ENCODE measurements around the gene PON3.

Gene PON3

GRCh38 chr7:95335093-95335492 is 61.1 kb downstream of the PON3 start:
- no peak for DNase-seq

DNA sequence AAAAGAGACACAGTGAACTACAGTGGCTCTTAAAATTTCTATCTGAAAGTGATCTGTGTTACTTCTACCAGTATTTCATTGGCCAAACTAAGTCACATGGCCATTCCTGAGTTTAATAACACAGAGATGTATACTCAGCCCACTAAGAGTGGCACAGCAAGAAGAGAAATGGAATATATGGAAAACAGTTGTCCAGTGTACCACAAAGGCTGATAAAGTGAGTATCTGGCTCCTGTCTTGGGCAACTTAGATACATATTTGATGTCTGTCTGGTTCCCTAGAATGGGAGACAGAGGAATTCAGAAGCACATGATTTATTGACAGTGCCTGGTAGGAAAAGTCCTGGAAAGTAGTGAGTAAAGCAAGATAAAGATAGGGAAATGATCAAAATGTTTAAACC is 61.7 kb downstream of the PON3 start:
- DNase-seq: no peak

GRCh38 chr7:95330961-95331337 is 65.2 kb downstream of the PON3 start:
- no peak for DNase-seq

DNA sequence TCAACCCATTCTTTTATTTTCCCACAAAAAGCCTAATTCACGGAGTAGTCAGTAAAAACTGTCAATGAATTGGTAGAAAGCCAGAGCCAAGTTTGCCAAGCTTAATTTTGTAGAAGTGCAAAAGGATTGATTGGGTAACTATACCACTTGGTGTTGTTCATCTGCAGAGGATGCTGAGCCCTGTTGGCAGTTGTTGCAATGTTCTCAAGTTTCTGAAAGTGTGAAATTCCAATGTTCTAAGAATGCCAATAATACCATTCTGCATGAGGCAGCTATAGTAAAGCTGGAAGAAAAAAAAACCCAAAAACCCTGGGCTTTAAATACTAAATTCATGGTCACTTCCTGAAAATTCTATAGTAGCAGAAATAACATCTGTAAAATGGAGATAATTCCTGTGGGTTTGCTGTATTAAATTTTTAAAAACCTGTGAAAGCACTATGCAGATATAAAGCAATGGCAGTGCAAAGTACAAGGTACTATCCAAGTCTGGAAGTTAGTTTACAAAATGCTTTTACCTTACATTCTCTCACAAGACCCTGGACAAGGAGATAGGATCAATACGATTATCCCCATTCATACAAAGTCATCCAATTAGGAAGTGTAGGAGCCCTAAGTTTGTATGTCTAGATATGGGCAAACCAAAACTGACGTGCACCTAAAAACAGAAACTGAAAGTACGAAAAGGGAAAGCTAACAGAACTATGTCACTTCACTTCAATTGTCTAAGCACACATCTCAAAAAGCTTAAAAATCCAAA is 65.8 kb downstream of the PON3 start:
- no peak for DNase-seq

- no peak for DNase-seq
Measured at GRCh38 chr7:95327356-95327755, 68.8 kb downstream of the PON3 start.

DNA sequence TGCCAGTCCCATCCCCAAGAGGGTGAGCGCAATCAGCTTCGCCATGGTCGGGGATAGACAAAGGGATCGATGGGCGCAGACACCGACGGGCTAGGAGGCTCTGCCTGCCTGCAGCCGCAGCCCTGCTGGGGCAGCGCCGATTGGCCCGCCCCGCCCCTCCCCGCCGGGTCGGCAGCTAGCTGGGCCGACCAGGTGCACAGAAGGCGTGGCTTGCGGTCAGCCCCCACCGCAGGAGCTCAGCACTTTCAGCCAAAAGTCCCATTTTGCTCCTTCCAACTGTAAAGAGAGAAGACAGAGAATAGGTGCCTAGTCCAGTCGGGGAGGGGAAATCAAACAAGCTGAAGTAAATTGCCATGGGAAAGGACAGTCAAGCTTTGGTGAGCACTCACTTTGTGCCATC is 71.7 kb downstream of the PON3 start, which contains the start of gene PON1:
PON1 (minus strand) TSS at position 102 of the 400 bp plus-strand sequence; CDS start at position 45, 57 bp downstream.
- peak; percentile 37 to 74 for DNase-seq

DNA sequence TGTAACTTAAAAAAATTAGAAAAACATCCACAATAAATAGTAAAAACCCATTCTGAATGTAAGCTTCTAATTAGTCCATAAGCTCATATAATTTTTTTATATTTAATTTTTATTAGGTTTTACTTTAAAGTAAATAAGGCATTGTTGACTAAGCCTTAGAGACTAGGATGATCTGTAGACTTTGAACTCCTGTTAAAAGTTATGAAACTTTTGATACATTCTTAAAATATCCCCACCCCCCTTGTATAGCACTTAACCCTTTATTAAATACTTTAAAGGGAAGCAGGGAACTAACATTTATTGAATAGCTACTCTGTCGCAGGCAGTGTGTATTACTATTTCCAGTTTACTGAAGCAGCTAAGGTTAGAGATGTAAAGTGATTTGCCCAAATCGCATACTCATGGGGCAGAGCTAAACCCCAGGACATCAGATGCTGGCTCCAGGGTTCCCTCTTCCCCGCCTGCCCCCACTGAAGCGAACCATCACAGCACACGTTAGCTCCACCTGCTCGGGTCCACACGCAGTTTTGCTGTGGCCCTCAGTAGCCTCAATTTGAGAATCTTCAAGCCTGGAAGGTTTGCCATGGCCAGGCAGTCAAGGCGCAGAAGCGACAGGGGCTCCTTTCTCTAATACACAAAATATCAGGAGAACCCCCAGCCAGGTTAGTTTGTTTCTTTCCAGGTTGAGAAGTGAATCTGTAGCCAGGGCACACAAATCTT is 72.6 kb downstream of the PON3 start:
- DNase-seq: no peak

- no peak for DNase-seq
Measured at GRCh38 chr7:95322854-95323253, 73.3 kb downstream of the PON3 start.

GRCh38 chr7:95322396-95322795 is 73.8 kb downstream of the PON3 start:
- DNase-seq: no peak

GRCh38 chr7:95321720-95322119 is 74.5 kb downstream of the PON3 start:
- no peak for DNase-seq

DNA sequence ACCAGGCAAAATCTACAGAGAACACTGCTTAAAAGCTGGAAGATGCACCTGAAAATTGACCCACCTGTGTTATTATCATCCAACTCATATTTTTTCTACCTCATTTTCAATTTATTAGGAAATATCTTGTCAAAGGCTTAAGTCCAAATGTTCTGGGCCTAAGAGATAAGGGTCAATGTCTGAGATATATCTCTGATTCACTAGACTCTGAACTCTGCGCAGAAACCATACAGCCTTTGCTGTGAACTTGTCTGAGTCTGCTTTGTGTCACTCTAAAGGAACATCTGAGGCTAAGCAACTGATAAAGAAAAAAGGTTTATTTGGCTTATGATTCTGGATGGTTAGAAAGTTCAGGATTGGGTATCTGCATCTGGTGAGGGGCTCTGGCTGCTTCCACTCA is 75.5 kb downstream of the PON3 start:
- DNase-seq: no peak

DNA sequence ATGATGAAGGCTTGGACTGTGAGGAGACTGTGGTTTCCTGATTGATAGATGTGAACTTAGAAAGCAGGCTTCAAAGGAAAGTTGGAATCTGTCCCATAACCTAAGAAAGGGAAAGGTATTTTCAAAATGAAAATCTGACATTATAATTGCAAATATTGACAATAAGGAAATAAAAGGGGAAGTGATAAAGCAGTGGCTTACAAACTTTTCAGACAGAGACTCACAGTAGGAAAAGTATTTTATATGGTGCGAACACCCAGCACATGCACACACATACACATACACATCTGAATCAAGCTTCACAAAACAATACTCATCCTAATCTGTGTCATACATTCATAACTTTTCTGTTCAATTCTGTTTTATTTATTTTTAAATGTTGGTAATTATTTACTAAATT is 76.6 kb downstream of the PON3 start:
- DNase-seq: no peak

- DNase-seq: peak; percentile 72 to 92
Measured at GRCh38 chr7:95318501-95319100, 77.6 kb downstream of the PON3 start.

- DNase-seq: no peak
Measured at GRCh38 chr7:95317966-95318365, 78.2 kb downstream of the PON3 start.

- DNase-seq: peak; percentile 0 to 36
Measured at GRCh38 chr7:95317546-95317945, 78.6 kb downstream of the PON3 start.

GRCh38 chr7:95316588-95316987 is 79.6 kb downstream of the PON3 start:
- DNase-seq: no peak

DNA sequence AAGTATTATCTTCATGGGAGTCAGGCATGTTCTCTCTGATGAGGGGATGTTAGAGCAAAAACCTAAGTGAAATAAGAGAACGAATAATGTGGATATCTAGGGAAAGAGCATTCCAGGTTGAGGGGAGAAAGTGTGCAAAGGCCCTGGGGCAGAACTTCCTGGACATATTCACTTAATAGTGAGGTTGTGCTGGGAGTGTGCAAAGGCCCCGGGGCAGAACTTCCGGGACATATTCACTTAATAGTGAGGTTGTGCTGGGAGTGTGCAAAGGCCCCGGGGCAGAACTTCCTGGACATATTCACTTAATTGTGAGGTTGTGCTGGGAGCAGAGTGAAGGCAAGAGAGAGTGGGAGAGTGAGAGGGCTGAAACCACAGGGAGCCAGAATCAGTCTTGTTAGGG is 83.6 kb downstream of the PON3 start:
- no peak for DNase-seq

- DNase-seq: no peak
Measured at GRCh38 chr7:95311389-95311788, 84.8 kb downstream of the PON3 start.

- DNase-seq: no peak
Measured at GRCh38 chr7:95309951-95310350, 86.2 kb downstream of the PON3 start.
